SU-DHL-6 (cell line): Measurements from ENCODE around the gene GDI2.
A peak's percentile ranks its signal among the peaks of the same experiment; 100 is the strongest.
"Not testable (repeated sequence)": the region's sequence is repeated elsewhere in the genome, so short reads cannot be mapped to it uniquely, and the experiment has no call there.

Source experiments
- H2AFZ ChIP-seq: fragments of 200-600 bp; sonication (generic); 2 replicates; pipeline ENCODE4 v1.6.1; 2014; ENCODE audit warnings: low read depth, mild to moderate bottlenecking, moderate library complexity, mixed read lengths, antibody characterized with exemption, low read length; ENCODE audit not compliant: severe bottlenecking
- H3F3A ChIP-seq: fragments of 200-600 bp; shearing (Covaris generic); 2 replicates; pipeline ENCODE4 v1.6.0; 2016; ENCODE audit warnings: antibody characterized with exemption, mild to moderate bottlenecking; ENCODE audit not compliant: insufficient read depth
- H3K27ac ChIP-seq: fragments of 200-600 bp; sonication (generic); 2 replicates; pipeline ENCODE4 v1.5.1; 2016; ENCODE audit warnings: low read depth, mild to moderate bottlenecking, low read length, moderate library complexity, mixed read lengths
- H3K27me3 ChIP-seq: fragments of 200-600 bp; sonication (generic), shearing (Covaris generic); 2 replicates; pipeline ENCODE4 v1.6.0; 2014; ENCODE audit warnings: mild to moderate bottlenecking, low read length
- H3K36me3 ChIP-seq: fragments of 200-600 bp; sonication (generic); 2 replicates; pipeline ENCODE4 v1.6.1; 2014; ENCODE audit warnings: mild to moderate bottlenecking, low read length, mixed read lengths
- H3K4me2 ChIP-seq: fragments of 300-600, 200-600 bp; shearing (Covaris generic), sonication (generic); 2 replicates; pipeline ENCODE4 v1.6.0; 2014; ENCODE audit warnings: low read length, low read depth, mild to moderate bottlenecking; ENCODE audit not compliant: poor library complexity, severe bottlenecking
- H3K4me3 ChIP-seq: fragments of 200-600 bp; sonication (generic); 2 replicates; pipeline ENCODE4 v1.5.1; 2014; ENCODE audit warnings: antibody characterized with exemption, low read length, mild to moderate bottlenecking, mixed read lengths; ENCODE audit not compliant: insufficient read depth, poor library complexity, severe bottlenecking
- H3K79me2 ChIP-seq: fragments of 200-600 bp; sonication (generic); 2 replicates; pipeline ENCODE4 v1.6.1; 2014; ENCODE audit warnings: mild to moderate bottlenecking, low read length, moderate library complexity; ENCODE audit not compliant: insufficient read depth
- H3K9ac ChIP-seq: fragments of 200-600 bp; sonication (generic); 2 replicates; pipeline ENCODE4 v1.7.0; 2014; ENCODE audit warnings: mild to moderate bottlenecking, low read length
- H3K9me2 ChIP-seq: fragments of 200-600 bp; sonication (generic); replicated peaks from 2 replicates; pipeline ENCODE4 v1.6.1; 2014; ENCODE audit warnings: low read length; ENCODE audit not compliant: insufficient read depth
- H3K9me3 ChIP-seq: fragments of 200-600 bp; sonication (generic); 2 replicates; pipeline ENCODE4 v1.6.1; 2014; ENCODE audit warnings: low read length, mixed read lengths; ENCODE audit not compliant: insufficient read depth
- H4K20me1 ChIP-seq: fragments of 200-600 bp; sonication (generic); 2 replicates; pipeline ENCODE4 v1.6.1; 2014; ENCODE audit warnings: low read depth, mild to moderate bottlenecking, antibody characterized with exemption, low read length, moderate library complexity, mixed read lengths
- EZH2phosphoT487 ChIP-seq: fragments of 200-600 bp; sonication (generic), shearing (Covaris generic); conservative IDR thresholded peaks from 2 replicates; pipeline ENCODE4 v1.6.1; 2018; ENCODE audit warnings: mild to moderate bottlenecking, antibody characterized with exemption, low read length, moderate library complexity, mixed read lengths
- TF ChIP-seq, protein P1 (sequence below): fragments of 200-600 bp; sonication (generic); IDR thresholded peaks from one replicate; pipeline ENCODE4 v1.5.1; 2017; ENCODE audit warnings: antibody characterized with exemption, mild to moderate bottlenecking, low read length, moderate library complexity; ENCODE audit not compliant: insufficient read depth, poor library complexity, severe bottlenecking

GDI2 gene

DNA sequence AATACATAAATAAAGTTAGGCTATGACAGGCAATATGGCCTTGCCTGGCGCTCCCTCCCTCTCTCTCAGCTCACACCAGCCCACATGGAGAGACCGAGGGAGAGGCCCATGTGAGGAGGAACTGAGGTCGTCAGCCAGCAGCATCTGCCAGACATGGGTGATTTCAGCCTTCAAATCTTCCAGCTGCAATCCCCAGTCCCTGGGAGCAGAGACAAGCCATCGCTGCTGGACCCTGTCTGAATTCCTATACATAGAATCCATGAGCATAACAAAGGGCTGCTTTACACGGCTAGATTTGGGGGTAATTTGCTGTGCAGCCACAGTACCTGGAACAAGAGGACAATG lies 40.9 kb upstream of the GDI2 start:
- Histone ChIP-seq H3K4me3 (no peak overlapping the region), H3K9ac (no peak overlapping the region), H2AFZ (no peak overlapping the region)

DNA sequence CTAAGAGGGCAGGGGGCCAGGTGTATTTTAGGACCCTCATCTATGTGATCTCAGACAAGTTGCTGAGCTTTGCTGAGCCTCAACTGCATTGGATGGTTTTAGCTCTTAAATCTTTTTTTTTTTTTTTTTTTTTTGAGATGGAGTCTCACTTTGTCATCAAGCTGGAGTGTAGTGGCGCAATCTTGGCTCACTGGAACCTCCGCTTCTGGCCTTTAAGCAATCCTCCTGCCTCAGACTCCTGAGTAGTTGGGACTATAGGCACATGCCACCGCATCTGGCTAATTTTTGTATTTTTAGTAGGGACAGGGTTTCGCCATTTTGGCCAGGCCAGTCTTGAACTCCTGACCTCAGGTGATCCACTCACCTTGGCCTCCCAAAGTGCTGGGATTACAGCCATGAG lies 33.4 kb upstream of the GDI2 start:
- not testable (repeated sequence) for H3K27me3 ChIP-seq, H3K79me2 ChIP-seq, H3K9me2 ChIP-seq, H4K20me1 ChIP-seq, H3K9me3 ChIP-seq, H3K4me3 ChIP-seq, H3K36me3 ChIP-seq
- H3K27ac ChIP-seq, result peak overlapping the region; percentile 97
- peak overlapping the region; percentile 6 for H2AFZ ChIP-seq
- peak overlapping the region; percentile 12 for H3K9ac ChIP-seq
- peaks cover 47% of the 10 kb centered on the region for H3F3A ChIP-seq
- peak overlapping the region; percentile 83 for H3K4me2 ChIP-seq

More for the DNA sequence above, 40.9 kb upstream of the GDI2 start:
- Histone ChIP-seq H3K36me3 (no peaks in the 10 kb centered on the region), H3K9me3 (no peaks in the 10 kb centered on the region), H3K9me2 (no peaks in the 10 kb centered on the region), H4K20me1 (no peaks in the 10 kb centered on the region), H3K27ac (no peak overlapping the region), H3K27me3 (no peaks in the 10 kb centered on the region), H3F3A (no peaks in the 10 kb centered on the region), H3K79me2 (no peaks in the 10 kb centered on the region), H3K4me2 (no peak overlapping the region)
- TF ChIP-seq, protein P1, sequence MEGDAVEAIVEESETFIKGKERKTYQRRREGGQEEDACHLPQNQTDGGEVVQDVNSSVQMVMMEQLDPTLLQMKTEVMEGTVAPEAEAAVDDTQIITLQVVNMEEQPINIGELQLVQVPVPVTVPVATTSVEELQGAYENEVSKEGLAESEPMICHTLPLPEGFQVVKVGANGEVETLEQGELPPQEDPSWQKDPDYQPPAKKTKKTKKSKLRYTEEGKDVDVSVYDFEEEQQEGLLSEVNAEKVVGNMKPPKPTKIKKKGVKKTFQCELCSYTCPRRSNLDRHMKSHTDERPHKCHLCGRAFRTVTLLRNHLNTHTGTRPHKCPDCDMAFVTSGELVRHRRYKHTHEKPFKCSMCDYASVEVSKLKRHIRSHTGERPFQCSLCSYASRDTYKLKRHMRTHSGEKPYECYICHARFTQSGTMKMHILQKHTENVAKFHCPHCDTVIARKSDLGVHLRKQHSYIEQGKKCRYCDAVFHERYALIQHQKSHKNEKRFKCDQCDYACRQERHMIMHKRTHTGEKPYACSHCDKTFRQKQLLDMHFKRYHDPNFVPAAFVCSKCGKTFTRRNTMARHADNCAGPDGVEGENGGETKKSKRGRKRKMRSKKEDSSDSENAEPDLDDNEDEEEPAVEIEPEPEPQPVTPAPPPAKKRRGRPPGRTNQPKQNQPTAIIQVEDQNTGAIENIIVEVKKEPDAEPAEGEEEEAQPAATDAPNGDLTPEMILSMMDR, result no peak
- no peak for TF ChIP-seq EZH2phosphoT487

DNA sequence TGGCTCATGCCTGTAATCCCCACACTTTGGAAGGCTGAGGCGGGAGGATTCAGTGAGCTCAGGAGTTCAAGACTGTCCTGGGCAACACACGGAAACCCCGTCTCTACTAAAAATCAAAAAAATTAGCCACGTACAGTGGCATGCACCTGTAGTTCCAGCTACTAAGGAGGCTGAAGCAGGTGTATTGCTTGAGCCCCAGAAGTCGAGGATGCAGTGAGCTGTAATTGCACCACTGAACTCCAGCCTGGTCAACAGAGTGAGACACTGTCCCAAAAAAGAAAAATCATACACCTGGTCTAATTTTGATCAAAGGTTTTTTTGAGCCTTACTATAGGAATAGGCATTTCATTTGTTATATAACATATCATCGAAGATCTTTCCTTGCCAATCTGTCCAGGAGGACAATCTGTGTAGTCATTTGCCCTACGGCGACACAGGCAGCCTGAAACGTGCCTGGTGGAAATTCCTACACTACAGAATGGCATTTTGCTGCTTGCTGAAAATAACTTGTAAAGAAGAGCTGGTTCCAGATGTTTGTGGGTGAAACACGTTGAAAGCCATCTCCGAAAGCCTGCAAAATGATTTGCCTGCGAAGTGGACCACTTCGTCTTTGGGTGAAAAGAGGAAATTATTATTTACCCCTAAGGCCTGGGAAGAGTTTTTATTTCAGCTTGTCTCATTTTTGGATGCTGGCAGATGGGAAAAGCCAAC lies 31.3 kb upstream of the GDI2 start:
- Histone ChIP-seq H3K27me3 (no peaks in the 10 kb centered on the region), H3K4me2 (peak overlapping the region; percentile 83), H2AFZ (peak overlapping the region; percentile 69), H3F3A (peaks cover 63% of the 10 kb centered on the region), H3K36me3 (no peaks in the 10 kb centered on the region), H3K9ac (peak overlapping the region; percentile 50), H3K79me2 (no peaks in the 10 kb centered on the region), H3K9me3 (no peaks in the 10 kb centered on the region), H3K4me3 (peak overlapping the region; percentile 46), H3K9me2 (no peaks in the 10 kb centered on the region), H4K20me1 (no peaks in the 10 kb centered on the region), H3K27ac (peak overlapping the region; percentile 97)
- no peak for TF ChIP-seq EZH2phosphoT487
- TF ChIP-seq, protein P1, result no peak

DNA sequence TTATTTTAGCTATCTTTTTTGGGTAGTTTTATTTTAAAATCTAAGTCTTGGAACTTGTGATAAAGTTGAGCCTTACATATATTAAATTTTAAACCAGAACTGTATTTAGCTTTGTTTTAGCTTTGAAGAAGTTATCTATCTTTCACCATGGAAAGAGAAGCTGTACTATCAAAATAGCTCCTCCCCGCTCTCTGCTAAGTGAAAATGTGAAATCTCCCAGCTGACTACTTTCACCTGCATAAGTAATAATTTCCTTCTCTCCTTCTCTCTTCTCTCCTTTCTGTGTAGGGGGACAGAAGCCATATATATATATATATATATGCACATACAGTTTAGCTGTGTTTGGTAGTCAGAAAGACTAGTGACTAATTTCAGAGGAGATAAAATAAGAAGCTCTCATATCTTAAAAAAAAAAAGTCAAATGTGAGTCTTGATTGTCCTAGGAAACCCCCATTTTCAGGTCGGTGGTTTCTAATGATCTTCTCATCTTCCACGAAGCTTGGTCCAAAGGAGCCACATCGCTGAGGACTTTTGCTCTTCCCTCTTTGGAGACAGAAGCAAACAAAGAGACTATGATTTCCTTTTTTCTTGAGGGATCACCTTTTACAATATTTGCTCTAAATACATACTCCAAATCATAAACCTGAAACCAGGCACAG lies 30.6 kb upstream of the GDI2 start:
- TF ChIP-seq, protein P1, result no peak
- TF ChIP-seq EZH2phosphoT487, result no peak
- Histone ChIP-seq H3K79me2 (no peaks in the 10 kb centered on the region), H3K9me3 (no peaks in the 10 kb centered on the region), H4K20me1 (no peaks in the 10 kb centered on the region), H3K4me2 (peak overlapping the region; percentile 83), H3K27ac (peak overlapping the region; percentile 97), H3K9ac (peak overlapping the region; percentile 50), H3K9me2 (no peaks in the 10 kb centered on the region), H2AFZ (peak overlapping the region; percentile 10), H3K36me3 (no peaks in the 10 kb centered on the region), H3K4me3 (peak overlapping the region; percentile 46), H3K27me3 (no peaks in the 10 kb centered on the region), H3F3A (peaks cover 63% of the 10 kb centered on the region)
